Measurements from ENCODE around the gene SLC16A5. TPM values are rescaled to one million over a fixed set of nuclear protein-coding genes. Genes with fewer than 3 reads are reported as not detected.
A peak's percentile ranks its signal among the peaks of the same experiment; 100 is the strongest.

Gene SLC16A5
- total RNA-seq, 1 donor from 2014 or later: 7.1 TPM

GRCh38 chr17:75051941-75052340 is 35.8 kb upstream of the SLC16A5 start:
- FAIRE-seq (no peak), DNase-seq (ENCODE audit: low read depth) (no peak)
- peaks cover 20% of the 10 kb centered on the region for H4K20me1 ChIP-seq (ENCODE audit: insufficient read depth, low read length)
- peaks cover 15% of the 10 kb centered on the region for H3K36me3 ChIP-seq (ENCODE audit: insufficient read depth, low read length)
- Mint-ChIP-seq H3K9me3 (ENCODE audit: unreplicated experiment) (no peaks in the 10 kb centered on the region), H3K36me3 (ENCODE audit: low read depth, unreplicated experiment) (peaks cover 9% of the 10 kb centered on the region), H3K27ac (ENCODE audit: unreplicated experiment) (no peak overlapping the region), H3K4me1 (ENCODE audit: low read depth, unreplicated experiment) (peaks cover 4% of the 10 kb centered on the region), H3K27me3 (ENCODE audit: low read depth, unreplicated experiment) (no peaks in the 10 kb centered on the region), H3K4me3 (ENCODE audit: unreplicated experiment) (peak overlapping the region; percentile 47)
- H3K27ac ChIP-seq (ENCODE audit: low read depth, low read length): no peak overlapping the region
- no peaks in the 10 kb centered on the region for H3K9me3 ChIP-seq (ENCODE audit: insufficient read depth, low read depth, low read length)
- H3K79me2 ChIP-seq (ENCODE audit: insufficient read depth, low read length): peaks cover 12% of the 10 kb centered on the region
- no peak overlapping the region for H2AFZ ChIP-seq (ENCODE audit: low read depth, low read length)
- no peaks in the 10 kb centered on the region for H3K27me3 ChIP-seq (ENCODE audit: insufficient read depth, low read length)
- no peak overlapping the region for H3K4me3 ChIP-seq (ENCODE audit: insufficient read depth, low read depth, low read length)
- no peak for TF ChIP-seq EZH2 (IDR thresholded peaks at IDR 0.05; ENCODE audit: insufficient read depth, low read length)
- no peak for TF ChIP-seq CTCF (IDR thresholded peaks at IDR 0.05; ENCODE audit: insufficient read depth, low read depth, low read length)
- peaks cover 13% of the 10 kb centered on the region for H3K4me1 ChIP-seq (ENCODE audit: insufficient read depth, low read length)
- no peak overlapping the region for H3K4me2 ChIP-seq (ENCODE audit: low read length)
- H3K9ac ChIP-seq (ENCODE audit: low read length): no peak overlapping the region

- no peaks in the 10 kb centered on the region for H3K9me3 ChIP-seq (ENCODE audit: insufficient read depth, low read depth, low read length)
- H2AFZ ChIP-seq (ENCODE audit: low read depth, low read length): no peak overlapping the region
- Mint-ChIP-seq H3K4me3 (ENCODE audit: unreplicated experiment) (no peak overlapping the region), H3K27me3 (ENCODE audit: low read depth, unreplicated experiment) (no peaks in the 10 kb centered on the region), H3K9me3 (ENCODE audit: unreplicated experiment) (no peaks in the 10 kb centered on the region), H3K4me1 (ENCODE audit: low read depth, unreplicated experiment) (no peaks in the 10 kb centered on the region), H3K36me3 (ENCODE audit: low read depth, unreplicated experiment) (peaks cover 21% of the 10 kb centered on the region), H3K27ac (ENCODE audit: unreplicated experiment) (no peak overlapping the region)
- H3K9ac ChIP-seq (ENCODE audit: low read length): no peak overlapping the region
- H3K4me3 ChIP-seq (ENCODE audit: insufficient read depth, low read depth, low read length): no peak overlapping the region
- H3K27ac ChIP-seq (ENCODE audit: low read depth, low read length): no peak overlapping the region
- no peaks in the 10 kb centered on the region for H3K79me2 ChIP-seq (ENCODE audit: insufficient read depth, low read length)
- H3K4me1 ChIP-seq (ENCODE audit: insufficient read depth, low read length): no peaks in the 10 kb centered on the region
- H3K4me2 ChIP-seq (ENCODE audit: low read length): no peak overlapping the region
- DNase-seq (ENCODE audit: low read depth) (no peak), FAIRE-seq (peak; percentile 80)
- no peaks in the 10 kb centered on the region for H3K27me3 ChIP-seq (ENCODE audit: insufficient read depth, low read length)
- H3K36me3 ChIP-seq (ENCODE audit: insufficient read depth, low read length): peaks cover 28% of the 10 kb centered on the region
- TF ChIP-seq EZH2 (IDR thresholded peaks at IDR 0.05; ENCODE audit: insufficient read depth, low read length): no peak
- peak; percentile 41 for TF ChIP-seq CTCF (IDR thresholded peaks at IDR 0.05; ENCODE audit: insufficient read depth, low read depth, low read length)
- peaks cover 8% of the 10 kb centered on the region for H4K20me1 ChIP-seq (ENCODE audit: insufficient read depth, low read length)
Observed at GRCh38 chr17:75059369-75060345, 28.1 kb upstream of the SLC16A5 start.

Data from astrocyte (in vitro differentiated cells and primary cell).